GM10266 (cell line): Measurements from ENCODE around the gene NMUR2.

Source experiments
- DNase-seq: peaks from one replicate; pipeline ENCODE4 v3.0.0; 2012; ENCODE audit errors: extremely low spot score
- CTCF ChIP-seq: IDR thresholded peaks from 2 replicates; pipeline ENCODE4 v1.5.1; 2012; ENCODE audit warnings: mild to moderate bottlenecking, low read depth; ENCODE audit not compliant: control insufficient read depth, insufficient read depth; ENCODE audit errors: missing control alignments

The NMUR2 gene

GRCh38 chr5:152372875-152373274, 32.2 kb downstream of the NMUR2 start:
- no peak for DNase-seq
- no peak for TF ChIP-seq CTCF

GRCh38 chr5:152369298-152369697, 35.8 kb downstream of the NMUR2 start:
- TF ChIP-seq CTCF = no peak
- DNase-seq = no peak

- DNase-seq = no peak
- no peak for TF ChIP-seq CTCF
Measured at GRCh38 chr5:152367554-152367953, 37.5 kb downstream of the NMUR2 start.

GRCh38 chr5:152366716-152367115, 38.4 kb downstream of the NMUR2 start:
- TF ChIP-seq CTCF = no peak
- no peak for DNase-seq

GRCh38 chr5:152364899-152365298, 40.2 kb downstream of the NMUR2 start:
- no peak for DNase-seq
- TF ChIP-seq CTCF = no peak

GRCh38 chr5:152364172-152364571, 40.9 kb downstream of the NMUR2 start:
- TF ChIP-seq CTCF = no peak
- DNase-seq = no peak

- DNase-seq = no peak
- TF ChIP-seq CTCF = no peak
Measured at GRCh38 chr5:152358861-152359568, 46.1 kb downstream of the NMUR2 start.
